ENCODE measurements around the gene MRPL14. TPM values are rescaled to one million over a fixed set of nuclear protein-coding genes. Genes with fewer than 3 reads are reported as not detected.
A peak's percentile ranks its signal among the peaks of the same experiment; 100 is the strongest.

Gene MRPL14
- total and polyA plus RNA-seq, 10 of the 15 experiments (the other 5 are each of a cell fraction or from before 2014, with no cell fraction given): 80.5 to 294 (median 122) TPM

DNA sequence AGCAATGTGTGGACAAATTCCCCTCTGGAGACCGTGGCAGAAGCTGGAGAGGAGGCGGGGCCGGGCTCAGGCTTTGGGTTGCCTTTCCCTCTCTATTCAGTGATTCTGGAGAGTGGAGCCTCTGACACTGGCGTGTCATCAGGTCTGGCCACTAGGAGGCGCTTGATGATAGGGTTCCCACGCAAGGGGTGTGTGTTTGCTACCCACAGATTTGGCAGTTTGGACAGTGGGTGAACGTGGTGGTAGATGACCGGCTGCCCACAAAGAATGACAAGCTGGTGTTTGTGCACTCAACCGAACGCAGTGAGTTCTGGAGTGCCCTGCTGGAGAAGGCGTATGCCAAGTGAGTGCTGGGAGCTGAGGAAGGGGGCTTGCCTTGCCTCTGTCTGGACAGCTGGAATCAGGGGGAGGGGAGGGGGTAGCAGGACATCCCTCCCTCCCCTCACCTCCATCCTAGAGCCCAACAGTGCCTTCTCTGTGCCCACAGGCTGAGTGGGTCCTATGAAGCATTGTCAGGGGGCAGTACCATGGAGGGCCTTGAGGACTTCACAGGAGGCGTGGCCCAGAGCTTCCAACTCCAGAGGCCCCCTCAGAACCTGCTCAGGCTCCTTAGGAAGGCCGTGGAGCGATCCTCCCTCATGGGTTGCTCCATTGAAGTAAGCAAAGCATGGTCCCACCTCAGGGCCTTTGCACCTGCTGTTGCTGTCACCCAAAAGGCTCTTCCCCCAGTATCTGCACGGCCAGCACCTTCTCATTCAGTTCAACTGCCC, 45.7 kb upstream of the MRPL14 start (continued):
- TF ChIP-seq, protein P1, sequence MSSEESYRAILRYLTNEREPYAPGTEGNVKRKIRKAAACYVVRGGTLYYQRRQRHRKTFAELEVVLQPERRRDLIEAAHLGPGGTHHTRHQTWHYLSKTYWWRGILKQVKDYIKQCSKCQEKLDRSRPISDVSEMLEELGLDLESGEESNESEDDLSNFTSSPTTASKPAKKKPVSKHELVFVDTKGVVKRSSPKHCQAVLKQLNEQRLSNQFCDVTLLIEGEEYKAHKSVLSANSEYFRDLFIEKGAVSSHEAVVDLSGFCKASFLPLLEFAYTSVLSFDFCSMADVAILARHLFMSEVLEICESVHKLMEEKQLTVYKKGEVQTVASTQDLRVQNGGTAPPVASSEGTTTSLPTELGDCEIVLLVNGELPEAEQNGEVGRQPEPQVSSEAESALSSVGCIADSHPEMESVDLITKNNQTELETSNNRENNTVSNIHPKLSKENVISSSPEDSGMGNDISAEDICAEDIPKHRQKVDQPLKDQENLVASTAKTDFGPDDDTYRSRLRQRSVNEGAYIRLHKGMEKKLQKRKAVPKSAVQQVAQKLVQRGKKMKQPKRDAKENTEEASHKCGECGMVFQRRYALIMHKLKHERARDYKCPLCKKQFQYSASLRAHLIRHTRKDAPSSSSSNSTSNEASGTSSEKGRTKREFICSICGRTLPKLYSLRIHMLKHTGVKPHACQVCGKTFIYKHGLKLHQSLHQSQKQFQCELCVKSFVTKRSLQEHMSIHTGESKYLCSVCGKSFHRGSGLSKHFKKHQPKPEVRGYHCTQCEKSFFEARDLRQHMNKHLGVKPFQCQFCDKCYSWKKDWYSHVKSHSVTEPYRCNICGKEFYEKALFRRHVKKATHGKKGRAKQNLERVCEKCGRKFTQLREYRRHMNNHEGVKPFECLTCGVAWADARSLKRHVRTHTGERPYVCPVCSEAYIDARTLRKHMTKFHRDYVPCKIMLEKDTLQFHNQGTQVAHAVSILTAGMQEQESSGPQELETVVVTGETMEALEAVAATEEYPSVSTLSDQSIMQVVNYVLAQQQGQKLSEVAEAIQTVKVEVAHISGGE (CRISPR knock-in tag; IDR thresholded peaks at IDR 0.05): no peak
- TF ChIP-seq SIX5 (IDR thresholded peaks at IDR 0.05; ENCODE audit: low read depth, low read length, severe bottlenecking): no peak
- TF ChIP-seq, protein P2, sequence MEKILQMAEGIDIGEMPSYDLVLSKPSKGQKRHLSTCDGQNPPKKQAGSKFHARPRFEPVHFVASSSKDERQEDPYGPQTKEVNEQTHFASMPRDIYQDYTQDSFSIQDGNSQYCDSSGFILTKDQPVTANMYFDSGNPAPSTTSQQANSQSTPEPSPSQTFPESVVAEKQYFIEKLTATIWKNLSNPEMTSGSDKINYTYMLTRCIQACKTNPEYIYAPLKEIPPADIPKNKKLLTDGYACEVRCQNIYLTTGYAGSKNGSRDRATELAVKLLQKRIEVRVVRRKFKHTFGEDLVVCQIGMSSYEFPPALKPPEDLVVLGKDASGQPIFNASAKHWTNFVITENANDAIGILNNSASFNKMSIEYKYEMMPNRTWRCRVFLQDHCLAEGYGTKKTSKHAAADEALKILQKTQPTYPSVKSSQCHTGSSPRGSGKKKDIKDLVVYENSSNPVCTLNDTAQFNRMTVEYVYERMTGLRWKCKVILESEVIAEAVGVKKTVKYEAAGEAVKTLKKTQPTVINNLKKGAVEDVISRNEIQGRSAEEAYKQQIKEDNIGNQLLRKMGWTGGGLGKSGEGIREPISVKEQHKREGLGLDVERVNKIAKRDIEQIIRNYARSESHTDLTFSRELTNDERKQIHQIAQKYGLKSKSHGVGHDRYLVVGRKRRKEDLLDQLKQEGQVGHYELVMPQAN (conservative IDR thresholded peaks at IDR 0.05): peak; percentile 51; the same call in 1 of the 2 replicates
- no peak for TF ChIP-seq SP1 (IDR thresholded peaks at IDR 0.05; ENCODE audit: low read depth, low read length)
- TF ChIP-seq ZNF384 (IDR thresholded peaks at IDR 0.05; ENCODE audit: borderline replicate concordance, low read depth, low read length): no peak
- no peak for TF ChIP-seq SIN3A (IDR thresholded peaks at IDR 0.05; ENCODE audit: low read depth, low read length)
- peak; percentile 96 for TF ChIP-seq SMC3 (IDR thresholded peaks at IDR 0.05; ENCODE audit: borderline replicate concordance, low read length)
- TF ChIP-seq RELA (IDR thresholded peaks at IDR 0.05; ENCODE audit: borderline replicate concordance, partially characterized antibody): no peak
- TF ChIP-seq, protein P3, sequence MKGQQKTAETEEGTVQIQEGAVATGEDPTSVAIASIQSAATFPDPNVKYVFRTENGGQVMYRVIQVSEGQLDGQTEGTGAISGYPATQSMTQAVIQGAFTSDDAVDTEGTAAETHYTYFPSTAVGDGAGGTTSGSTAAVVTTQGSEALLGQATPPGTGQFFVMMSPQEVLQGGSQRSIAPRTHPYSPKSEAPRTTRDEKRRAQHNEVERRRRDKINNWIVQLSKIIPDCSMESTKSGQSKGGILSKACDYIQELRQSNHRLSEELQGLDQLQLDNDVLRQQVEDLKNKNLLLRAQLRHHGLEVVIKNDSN (IDR thresholded peaks at IDR 0.05; ENCODE audit: borderline replicate concordance, extremely low read length, insufficient read depth, low read depth, low read length): no peak
- TF ChIP-seq, protein P4, sequence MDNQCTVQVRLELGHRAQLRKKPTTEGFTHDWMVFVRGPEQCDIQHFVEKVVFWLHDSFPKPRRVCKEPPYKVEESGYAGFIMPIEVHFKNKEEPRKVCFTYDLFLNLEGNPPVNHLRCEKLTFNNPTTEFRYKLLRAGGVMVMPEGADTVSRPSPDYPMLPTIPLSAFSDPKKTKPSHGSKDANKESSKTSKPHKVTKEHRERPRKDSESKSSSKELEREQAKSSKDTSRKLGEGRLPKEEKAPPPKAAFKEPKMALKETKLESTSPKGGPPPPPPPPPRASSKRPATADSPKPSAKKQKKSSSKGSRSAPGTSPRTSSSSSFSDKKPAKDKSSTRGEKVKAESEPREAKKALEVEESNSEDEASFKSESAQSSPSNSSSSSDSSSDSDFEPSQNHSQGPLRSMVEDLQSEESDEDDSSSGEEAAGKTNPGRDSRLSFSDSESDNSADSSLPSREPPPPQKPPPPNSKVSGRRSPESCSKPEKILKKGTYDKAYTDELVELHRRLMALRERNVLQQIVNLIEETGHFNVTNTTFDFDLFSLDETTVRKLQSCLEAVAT (IDR thresholded peaks at IDR 0.05): no peak
- no peak for TF ChIP-seq POU2F2 (IDR thresholded peaks at IDR 0.05; ENCODE audit: borderline replicate concordance, low read depth, low read length)
- TF ChIP-seq BMI1 (IDR thresholded peaks at IDR 0.05; ENCODE audit: borderline replicate concordance): no peak
- peak; percentile 44; the same call in 1 of the 2 replicates for TF ChIP-seq CREB1 (IDR thresholded peaks at IDR 0.05; ENCODE audit: low read depth)
- TF ChIP-seq, protein P5, sequence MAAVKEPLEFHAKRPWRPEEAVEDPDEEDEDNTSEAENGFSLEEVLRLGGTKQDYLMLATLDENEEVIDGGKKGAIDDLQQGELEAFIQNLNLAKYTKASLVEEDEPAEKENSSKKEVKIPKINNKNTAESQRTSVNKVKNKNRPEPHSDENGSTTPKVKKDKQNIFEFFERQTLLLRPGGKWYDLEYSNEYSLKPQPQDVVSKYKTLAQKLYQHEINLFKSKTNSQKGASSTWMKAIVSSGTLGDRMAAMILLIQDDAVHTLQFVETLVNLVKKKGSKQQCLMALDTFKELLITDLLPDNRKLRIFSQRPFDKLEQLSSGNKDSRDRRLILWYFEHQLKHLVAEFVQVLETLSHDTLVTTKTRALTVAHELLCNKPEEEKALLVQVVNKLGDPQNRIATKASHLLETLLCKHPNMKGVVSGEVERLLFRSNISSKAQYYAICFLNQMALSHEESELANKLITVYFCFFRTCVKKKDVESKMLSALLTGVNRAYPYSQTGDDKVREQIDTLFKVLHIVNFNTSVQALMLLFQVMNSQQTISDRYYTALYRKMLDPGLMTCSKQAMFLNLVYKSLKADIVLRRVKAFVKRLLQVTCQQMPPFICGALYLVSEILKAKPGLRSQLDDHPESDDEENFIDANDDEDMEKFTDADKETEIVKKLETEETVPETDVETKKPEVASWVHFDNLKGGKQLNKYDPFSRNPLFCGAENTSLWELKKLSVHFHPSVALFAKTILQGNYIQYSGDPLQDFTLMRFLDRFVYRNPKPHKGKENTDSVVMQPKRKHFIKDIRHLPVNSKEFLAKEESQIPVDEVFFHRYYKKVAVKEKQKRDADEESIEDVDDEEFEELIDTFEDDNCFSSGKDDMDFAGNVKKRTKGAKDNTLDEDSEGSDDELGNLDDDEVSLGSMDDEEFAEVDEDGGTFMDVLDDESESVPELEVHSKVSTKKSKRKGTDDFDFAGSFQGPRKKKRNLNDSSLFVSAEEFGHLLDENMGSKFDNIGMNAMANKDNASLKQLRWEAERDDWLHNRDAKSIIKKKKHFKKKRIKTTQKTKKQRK (IDR thresholded peaks at IDR 0.05; ENCODE audit: low read depth, low read length): no peak
- no peak for TF ChIP-seq NFIC (IDR thresholded peaks at IDR 0.05; ENCODE audit: low read depth, low read length)
- TF ChIP-seq, protein P6, sequence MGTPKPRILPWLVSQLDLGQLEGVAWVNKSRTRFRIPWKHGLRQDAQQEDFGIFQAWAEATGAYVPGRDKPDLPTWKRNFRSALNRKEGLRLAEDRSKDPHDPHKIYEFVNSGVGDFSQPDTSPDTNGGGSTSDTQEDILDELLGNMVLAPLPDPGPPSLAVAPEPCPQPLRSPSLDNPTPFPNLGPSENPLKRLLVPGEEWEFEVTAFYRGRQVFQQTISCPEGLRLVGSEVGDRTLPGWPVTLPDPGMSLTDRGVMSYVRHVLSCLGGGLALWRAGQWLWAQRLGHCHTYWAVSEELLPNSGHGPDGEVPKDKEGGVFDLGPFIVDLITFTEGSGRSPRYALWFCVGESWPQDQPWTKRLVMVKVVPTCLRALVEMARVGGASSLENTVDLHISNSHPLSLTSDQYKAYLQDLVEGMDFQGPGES (IDR thresholded peaks at IDR 0.05): no peak

Data from GM12878 (cell line).